Measurements from ENCODE around the gene KIAA1328.

Gene KIAA1328

GRCh38 chr18:36811430-36811829, 17.5 kb upstream of the KIAA1328 start:
- H3K4me1 ChIP-seq: peaks cover 0 to 6% (median 0%) of the 10 kb centered on the region in 4 donors
- no peak for TF ChIP-seq CTCF (IDR thresholded peaks at IDR 0.05)
- H3K27me3 ChIP-seq: no peaks in the 10 kb centered on the region
- H3K27ac ChIP-seq: no peak overlapping the region
- intact Hi-C loops (cut with DNase I; ENCODE audit: low total_unique reads): loop anchor here (5.0 kb wide), 1 partner anchor 124 kb away; no protein-coding TSS in a partner anchor
- DNase-seq: no peak
- no peaks in the 10 kb centered on the region for H3K9me3 ChIP-seq
- no peak overlapping the region for H3K4me3 ChIP-seq
- H3K36me3 ChIP-seq: peaks cover 0 to 36% (median 8%) of the 10 kb centered on the region in 3 donors

- TF ChIP-seq CTCF (IDR thresholded peaks at IDR 0.05): no peak
- H3K4me1 ChIP-seq: peaks cover 0 to 6% (median 0%) of the 10 kb centered on the region in 4 donors
- H3K36me3 ChIP-seq: peaks cover 0 to 38% (median 6%) of the 10 kb centered on the region in 3 donors
- H3K27me3 ChIP-seq: no peaks in the 10 kb centered on the region
- no peak overlapping the region for H3K4me3 ChIP-seq
- H3K9me3 ChIP-seq: no peaks in the 10 kb centered on the region
- intact Hi-C loops (cut with DNase I; ENCODE audit: low total_unique reads): loop anchor here (5.0 kb wide), 1 partner anchor 125 kb away; no protein-coding TSS in a partner anchor
- DNase-seq: no peak
- no peak overlapping the region for H3K27ac ChIP-seq
These were observed 17.0 kb upstream of the KIAA1328 start for GRCh38 chr18:36811955-36812354.

- H3K27ac ChIP-seq: no peak overlapping the region
- no peak overlapping the region for H3K4me3 ChIP-seq
- DNase-seq: peak in 1 of 2 donors; percentile 24
- H3K9me3 ChIP-seq: no peaks in the 10 kb centered on the region
- H3K4me1 ChIP-seq: peaks cover 0 to 6% (median 0%) of the 10 kb centered on the region in 4 donors
- intact Hi-C loops (cut with DNase I; ENCODE audit: low total_unique reads): loop anchor here (5.0 kb wide), 1 partner anchor 125 kb away; no protein-coding TSS in a partner anchor
- no peaks in the 10 kb centered on the region for H3K27me3 ChIP-seq
- no peak for TF ChIP-seq CTCF (IDR thresholded peaks at IDR 0.05)
- H3K36me3 ChIP-seq: peaks cover 0 to 38% (median 7%) of the 10 kb centered on the region in 3 donors
These were observed 16.2 kb upstream of the KIAA1328 start for GRCh38 chr18:36812678-36813077.

DNA sequence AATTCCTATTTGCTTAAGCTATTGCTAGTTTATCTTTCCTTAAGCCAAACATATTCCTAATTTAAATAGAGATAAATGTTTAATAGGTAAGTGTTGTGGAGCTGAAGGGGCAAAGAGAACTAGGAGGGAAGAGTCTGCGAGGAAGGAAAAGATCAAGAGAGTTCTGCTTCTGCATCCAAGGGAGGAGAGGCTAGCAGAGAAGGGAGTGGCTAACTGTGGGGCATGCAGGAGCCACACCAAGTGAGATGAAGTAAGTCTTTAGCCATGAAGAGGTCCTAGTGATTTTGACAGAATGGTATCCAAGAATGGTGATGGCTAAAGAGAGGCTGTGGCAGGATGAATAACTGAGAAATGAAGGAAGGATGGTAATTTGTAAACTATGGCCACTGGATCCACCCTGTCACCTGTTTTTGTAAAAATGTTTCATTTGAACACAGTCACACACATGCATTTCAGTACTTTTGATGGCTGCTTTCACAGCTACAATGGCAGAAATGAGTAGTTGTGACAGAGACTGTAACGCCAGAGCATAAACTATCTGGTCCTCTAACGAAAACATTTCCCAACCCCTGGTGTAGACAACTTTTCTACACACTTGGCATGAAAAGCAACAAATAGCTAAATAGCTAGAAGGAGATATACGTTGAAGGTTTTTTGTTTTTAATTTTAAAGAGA, 15.7 kb upstream of the KIAA1328 start:
- Histone ChIP-seq H3K36me3 (peaks cover 0 to 41% (median 12%) of the 10 kb centered on the region in 3 donors), H3K27ac (no peak overlapping the region), H3K4me3 (no peak overlapping the region), H3K4me1 (peaks cover 0 to 6% (median 0%) of the 10 kb centered on the region in 4 donors), H3K27me3 (no peaks in the 10 kb centered on the region), H3K9me3 (no peaks in the 10 kb centered on the region)
- TF ChIP-seq CTCF (IDR thresholded peaks at IDR 0.05): no peak
- no peak for DNase-seq
- intact Hi-C loops (cut with DNase I; ENCODE audit: low total_unique reads): loop anchor here (5.0 kb wide), 1 partner anchor 126 kb away; no protein-coding TSS in a partner anchor

- H3K4me3 ChIP-seq: no peak overlapping the region
- H3K4me1 ChIP-seq: peaks cover 0 to 6% (median 0%) of the 10 kb centered on the region in 4 donors
- DNase-seq: no peak
- no peaks in the 10 kb centered on the region for H3K27me3 ChIP-seq
- no peaks in the 10 kb centered on the region for H3K9me3 ChIP-seq
- no peak overlapping the region for H3K27ac ChIP-seq
- peaks cover 0 to 46% (median 12%) of the 10 kb centered on the region in 3 donors for H3K36me3 ChIP-seq
- intact Hi-C loops (cut with DNase I; ENCODE audit: low total_unique reads): loop anchor here (5.0 kb wide), 1 partner anchor 127 kb away; no protein-coding TSS in a partner anchor
- TF ChIP-seq CTCF (IDR thresholded peaks at IDR 0.05): no peak
These were observed 15.1 kb upstream of the KIAA1328 start for GRCh38 chr18:36813824-36814223.
